Spinal cord (tissue), 10 donors: Measurements from ENCODE around the gene NRP1. TPM values are rescaled to one million over a fixed set of nuclear protein-coding genes. Genes with fewer than 3 reads are reported as not detected.

Experiments used
- DNase-seq, 6 donors: peaks; one replicate each; pipeline versions ENCODE4 v3.0.0 to v3.0.0-alpha.2; 2013 to 2015; ENCODE audit warnings: low spot score in 6 of 6, low read depth in 4 of 6
- H3K27ac ChIP-seq: one replicate; pipeline ENCODE4 v1.5.1; 2013; ENCODE audit warnings: low read depth, low read length, control low read depth
- H3K27me3 ChIP-seq: one replicate; pipeline ENCODE4 v1.6.1; 2013; ENCODE audit warnings: low read length; ENCODE audit not compliant: control insufficient read depth, insufficient read depth
- H3K36me3 ChIP-seq: one replicate; pipeline ENCODE4 v1.6.1; 2013; ENCODE audit warnings: low read length; ENCODE audit not compliant: control insufficient read depth, insufficient read depth
- H3K4me1 ChIP-seq: one replicate; pipeline ENCODE4 v1.6.1; 2013; ENCODE audit warnings: low read length; ENCODE audit not compliant: control insufficient read depth, insufficient read depth
- H3K4me3 ChIP-seq: one replicate; pipeline ENCODE4 v1.5.1; 2013; ENCODE audit warnings: low read depth, low read length, control low read depth
- H3K9me3 ChIP-seq: one replicate; pipeline ENCODE4 v1.6.1; 2013; ENCODE audit warnings: low read length; ENCODE audit not compliant: control insufficient read depth, insufficient read depth
- WGBS: methylation state at CpG from one replicate; pipeline ENCODE4 v1.1.5; 2013; ENCODE audit warnings: missing lambda C conversion rate; ENCODE audit not compliant: insufficient coverage; 5-methylcytosine and 5-hydroxymethylcytosine counted together
- polyA plus RNA-seq, 2 donors: library from polyadenylated mRNA; unstranded; fragments of 120-200 nt; gene quantifications; one replicate each; pipeline ENCODE4 v1.2.1, GENCODE V29; 2013; ENCODE audit not compliant: insufficient read length in 2 of 2
- total RNA-seq, 2 donors: library from RNA; depleted of rRNA in 1 of 2; stranded (reverse); fragments of 120-200 nt in 1 of 2; fragments of >200 nt in 1 of 2; gene quantifications; one replicate each; pipeline versions ENCODE4 v1.2.3 to v1.2.4, GENCODE V29; 2013 to 2014
- donor health status: healthy.

The NRP1 gene
- total and polyA plus RNA-seq, 4 donors = 61.8 to 96.6 (median 80.2) TPM

DNA sequence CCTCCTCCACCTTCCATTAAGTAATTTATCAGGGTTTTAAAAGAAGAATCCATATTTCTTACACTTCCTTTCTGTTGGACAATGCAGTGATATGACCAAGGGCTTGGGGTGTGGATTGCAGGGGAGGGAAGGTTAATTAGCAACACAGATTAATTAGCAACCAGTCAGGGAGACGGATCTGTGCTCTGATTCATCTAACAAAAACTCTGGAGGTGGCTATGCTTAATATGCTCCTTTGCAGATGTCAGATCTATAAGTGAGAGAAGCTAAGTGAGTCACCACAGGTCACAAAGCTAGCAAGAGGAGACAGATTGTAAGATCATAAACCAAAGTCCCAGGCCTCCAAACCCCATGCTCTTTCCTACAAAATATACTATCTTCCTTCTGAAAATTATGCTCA lies 197.7 kb downstream of the NRP1 start:
- no CpG with 5 or more reads among the region's 1 CpG for WGBS
- no peak for DNase-seq
- no peaks in the 10 kb centered on the region for H3K36me3 ChIP-seq
- no peaks in the 10 kb centered on the region for H3K27me3 ChIP-seq
- H3K27ac ChIP-seq = no peak overlapping the region
- no peaks in the 10 kb centered on the region for H3K4me1 ChIP-seq
- no peaks in the 10 kb centered on the region for H3K9me3 ChIP-seq
- H3K4me3 ChIP-seq = no peak overlapping the region

- Histone ChIP-seq H3K27ac (no peak overlapping the region), H3K27me3 (no peaks in the 10 kb centered on the region), H3K4me1 (no peaks in the 10 kb centered on the region), H3K4me3 (no peak overlapping the region), H3K9me3 (no peaks in the 10 kb centered on the region), H3K36me3 (no peaks in the 10 kb centered on the region)
- no CpG with 5 or more reads among the region's 3 CpGs for WGBS
- DNase-seq = no peak
Observed at GRCh38 chr10:33136271-33136670, 198.2 kb downstream of the NRP1 start.

DNA sequence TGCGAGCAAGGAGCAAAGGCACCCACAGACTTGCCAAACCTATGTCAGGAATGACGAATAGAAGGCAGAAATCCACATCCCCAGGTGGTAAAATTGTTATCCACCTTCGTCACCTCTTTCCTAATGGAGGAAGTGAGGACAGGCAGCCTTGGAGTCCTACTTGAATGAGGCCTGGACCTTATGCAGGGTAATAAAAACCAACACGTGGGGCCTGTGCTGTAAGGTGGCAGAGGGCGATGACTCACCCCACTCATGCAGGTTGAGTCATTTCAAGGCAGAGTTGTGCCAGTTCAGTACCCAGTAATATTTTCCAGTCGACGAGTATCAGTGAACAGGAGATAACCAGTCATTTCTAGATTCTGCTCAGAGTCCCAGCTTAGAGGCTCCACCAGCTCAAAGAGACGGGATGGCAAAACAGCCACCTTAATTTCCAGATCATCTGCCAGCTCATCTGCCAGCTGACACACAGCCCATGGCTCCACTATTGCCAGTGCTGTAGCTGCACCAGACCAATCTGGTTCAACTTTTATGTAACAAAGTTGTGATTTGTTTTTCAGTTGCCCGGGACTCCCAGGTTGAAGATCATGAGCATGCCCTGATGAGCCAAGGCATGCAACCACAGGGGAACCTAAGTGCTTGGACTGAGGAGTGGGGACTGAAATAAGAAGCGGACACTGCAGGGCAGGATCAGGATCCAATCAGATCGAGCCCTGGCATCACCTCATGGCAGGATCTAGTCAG lies 200.3 kb downstream of the NRP1 start:
- Histone ChIP-seq H3K9me3 (no peaks in the 10 kb centered on the region), H3K4me1 (no peaks in the 10 kb centered on the region), H3K4me3 (no peak overlapping the region), H3K36me3 (no peaks in the 10 kb centered on the region), H3K27ac (no peak overlapping the region), H3K27me3 (peaks cover 2% of the 10 kb centered on the region)
- 80% methylated on average over 7 of the region's 11 CpGs for WGBS
- DNase-seq = no peak

GRCh38 chr10:33133557-33133956 lies 200.9 kb downstream of the NRP1 start:
- Histone ChIP-seq H3K27me3 (peaks cover 2% of the 10 kb centered on the region), H3K36me3 (no peaks in the 10 kb centered on the region), H3K27ac (no peak overlapping the region), H3K4me3 (no peak overlapping the region), H3K9me3 (no peaks in the 10 kb centered on the region), H3K4me1 (no peaks in the 10 kb centered on the region)
- peak in 1 of 6 donors; percentile 29 for DNase-seq

- H3K4me1 ChIP-seq = no peaks in the 10 kb centered on the region
- peaks cover 2% of the 10 kb centered on the region for H3K27me3 ChIP-seq
- H3K36me3 ChIP-seq = no peaks in the 10 kb centered on the region
- H3K9me3 ChIP-seq = no peaks in the 10 kb centered on the region
- no peak overlapping the region for H3K4me3 ChIP-seq
- no peak for DNase-seq
- WGBS = 100% methylated on average over 1 of the region's 1 CpG
- no peak overlapping the region for H3K27ac ChIP-seq
Observed at GRCh38 chr10:33132626-33133025, 201.8 kb downstream of the NRP1 start.

GRCh38 chr10:33129996-33130386 lies 204.5 kb downstream of the NRP1 start:
- H3K36me3 ChIP-seq = no peaks in the 10 kb centered on the region
- no peak overlapping the region for H3K4me3 ChIP-seq
- no peak for DNase-seq
- peaks cover 9% of the 10 kb centered on the region for H3K4me1 ChIP-seq
- H3K27me3 ChIP-seq = peaks cover 5% of the 10 kb centered on the region
- WGBS = 88% methylated on average over 3 of the region's 5 CpGs
- no peak overlapping the region for H3K27ac ChIP-seq
- no peaks in the 10 kb centered on the region for H3K9me3 ChIP-seq

DNA sequence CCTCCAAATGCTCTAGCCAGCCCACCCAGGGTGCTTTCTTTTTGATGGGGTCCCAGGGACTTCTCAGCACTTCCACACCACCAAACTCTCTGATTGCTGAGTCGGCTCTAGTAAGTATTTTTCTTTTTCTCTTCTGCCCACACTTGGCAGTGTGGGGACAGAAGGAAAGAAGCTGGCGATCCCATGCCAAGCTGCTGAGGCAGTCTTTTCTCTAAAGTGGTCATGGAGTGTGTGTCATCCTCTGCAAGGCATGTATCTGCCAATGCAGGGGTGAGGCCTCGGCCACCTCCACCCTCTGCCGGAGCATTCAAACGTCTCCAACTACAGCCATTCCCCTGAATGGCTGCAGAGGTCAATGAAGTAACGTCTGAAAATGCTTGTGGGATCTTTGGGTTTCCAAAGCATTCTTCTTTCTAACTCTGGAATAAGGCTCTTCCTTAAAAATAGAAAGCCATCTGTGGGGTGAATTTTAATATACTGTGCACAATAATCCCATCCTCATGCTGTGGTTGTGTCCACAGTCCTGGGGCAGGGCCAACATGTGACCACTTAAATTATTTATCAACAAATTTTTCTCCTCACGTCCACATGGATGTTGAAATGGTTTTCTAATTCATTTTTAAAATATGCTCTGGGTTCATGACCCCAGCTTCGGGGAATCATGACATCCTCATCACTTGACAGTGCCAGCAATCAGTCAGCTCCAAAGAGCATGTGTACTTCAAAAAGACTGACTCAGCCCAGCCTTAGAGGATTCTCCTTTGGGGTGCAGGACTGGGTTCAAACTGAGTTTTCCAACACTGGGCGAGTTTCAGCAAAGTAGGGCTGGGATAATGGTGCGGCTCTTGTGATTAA lies 205.1 kb downstream of the NRP1 start:
- Histone ChIP-seq H3K9me3 (no peaks in the 10 kb centered on the region), H3K27ac (no peak overlapping the region), H3K36me3 (no peaks in the 10 kb centered on the region), H3K4me1 (peaks cover 11% of the 10 kb centered on the region), H3K27me3 (peaks cover 5% of the 10 kb centered on the region), H3K4me3 (no peak overlapping the region)
- no peak for DNase-seq
- WGBS = 73% methylated on average over 3 of the region's 10 CpGs

DNA sequence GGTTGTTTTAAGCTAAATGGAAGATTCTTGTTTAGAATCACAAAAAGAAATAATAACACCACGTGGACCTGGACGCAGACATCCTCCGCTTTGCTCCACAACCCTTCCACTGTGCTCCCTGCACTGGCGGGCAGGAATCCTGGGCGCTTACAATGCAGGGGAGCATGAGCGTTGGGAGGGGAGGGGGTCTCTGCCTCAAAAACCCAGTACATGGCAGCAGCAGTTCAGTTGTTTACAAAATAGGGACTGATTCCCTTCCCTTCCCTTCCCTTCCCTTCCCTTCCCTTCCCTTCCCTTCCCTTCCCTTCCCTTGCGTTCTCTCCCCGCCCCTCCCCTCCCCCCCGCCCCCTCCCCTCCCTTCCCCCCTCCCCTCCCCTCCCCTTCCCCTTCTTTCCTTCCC lies 206.8 kb downstream of the NRP1 start:
- DNase-seq = no peak
- Histone ChIP-seq H3K4me3 (no peak overlapping the region), H3K27ac (no peak overlapping the region), H3K9me3 (no peaks in the 10 kb centered on the region), H3K27me3 (peaks cover 5% of the 10 kb centered on the region), H3K4me1 (peaks cover 11% of the 10 kb centered on the region), H3K36me3 (no peaks in the 10 kb centered on the region)
- WGBS = no CpG with 5 or more reads among the region's 9 CpGs
